ENCODE results near the gene SUN5. TPM values are rescaled to one million over a fixed set of nuclear protein-coding genes. Genes with fewer than 3 reads are reported as not detected.

Gene SUN5
- total and polyA plus RNA-seq, 7 donors, result not detected

- H3K27ac ChIP-seq, result no peak overlapping the region
- 61 to 79% methylated on average over 8 of the region's 8 CpGs for WGBS, 2 donors
- H3K4me1 ChIP-seq, result no peaks in the 10 kb centered on the region
- H3K27me3 ChIP-seq, result no peaks in the 10 kb centered on the region
- no peaks in the 10 kb centered on the region for H3K9me3 ChIP-seq
- intact Hi-C loops (cut with DNase I), result no loop called here
- H3K36me3 ChIP-seq, result no peaks in the 10 kb centered on the region
- TF ChIP-seq POLR2AphosphoS5 (IDR thresholded peaks at IDR 0.05) (no peak), POLR2A (IDR thresholded peaks at IDR 0.05) (no peak), EP300 (IDR thresholded peaks at IDR 0.05) (no peak), CTCF (IDR thresholded peaks at IDR 0.05) (no peak)
- no peak for DNase-seq
- no peak overlapping the region for H3K4me3 ChIP-seq
Observed at GRCh38 chr20:33005908-33006775, 1.9 kb upstream of the SUN5 start.

GRCh38 chr20:33005132-33005566 lies 916 bp upstream of the SUN5 start:
- Histone ChIP-seq H3K36me3 (no peaks in the 10 kb centered on the region), H3K4me3 (no peak overlapping the region), H3K27ac (no peak overlapping the region), H3K27me3 (no peaks in the 10 kb centered on the region), H3K9me3 (no peaks in the 10 kb centered on the region), H3K4me1 (no peaks in the 10 kb centered on the region)
- no peak for DNase-seq
- TF ChIP-seq CTCF (IDR thresholded peaks at IDR 0.05) (no peak), POLR2A (IDR thresholded peaks at IDR 0.05) (no peak), POLR2AphosphoS5 (IDR thresholded peaks at IDR 0.05) (no peak), EP300 (IDR thresholded peaks at IDR 0.05) (no peak)
- intact Hi-C loops (cut with DNase I), result no loop called here
- 61 to 62% methylated on average over 4 of the region's 4 CpGs for WGBS, 2 donors

GRCh38 chr20:33002087-33002808 lies 2.0 kb downstream of the SUN5 start:
- H3K27me3 ChIP-seq, result no peaks in the 10 kb centered on the region
- TF ChIP-seq POLR2AphosphoS5 (IDR thresholded peaks at IDR 0.05), result no peak
- no peak for TF ChIP-seq CTCF (IDR thresholded peaks at IDR 0.05)
- no peak for TF ChIP-seq POLR2A (IDR thresholded peaks at IDR 0.05)
- TF ChIP-seq EP300 (IDR thresholded peaks at IDR 0.05), result no peak
- no peaks in the 10 kb centered on the region for H3K36me3 ChIP-seq
- no peak overlapping the region for H3K27ac ChIP-seq
- DNase-seq, result no peak
- no peaks in the 10 kb centered on the region for H3K9me3 ChIP-seq
- H3K4me3 ChIP-seq, result no peak overlapping the region
- WGBS, 2 donors, result 74 to 90% methylated on average over 7 of the region's 7 CpGs
- intact Hi-C loops (cut with DNase I), result no loop called here
- H3K4me1 ChIP-seq, result no peaks in the 10 kb centered on the region

GRCh38 chr20:33000802-33001466 lies 3.3 kb downstream of the SUN5 start:
- H3K4me1 ChIP-seq, result no peaks in the 10 kb centered on the region
- no peaks in the 10 kb centered on the region for H3K9me3 ChIP-seq
- no peak overlapping the region for H3K4me3 ChIP-seq
- H3K27ac ChIP-seq, result no peak overlapping the region
- no peaks in the 10 kb centered on the region for H3K36me3 ChIP-seq
- TF ChIP-seq CTCF (IDR thresholded peaks at IDR 0.05), result no peak
- TF ChIP-seq POLR2A (IDR thresholded peaks at IDR 0.05), result no peak
- no peak for TF ChIP-seq POLR2AphosphoS5 (IDR thresholded peaks at IDR 0.05)
- no peak for TF ChIP-seq EP300 (IDR thresholded peaks at IDR 0.05)
- peaks cover 0 to 3% (median 0%) of the 10 kb centered on the region in 3 donors for H3K27me3 ChIP-seq
- intact Hi-C loops (cut with DNase I), result no loop called here
- no peak for DNase-seq
- 51 to 71% methylated on average over 9 of the region's 9 CpGs for WGBS, 2 donors

All from sigmoid colon (tissue), 7 donors.